NT2/D1 (cell line): Measurements from ENCODE around the gene RNF114.

Experiments used
- SUZ12 ChIP-seq: IDR thresholded peaks from 2 replicates; pipeline ENCODE4 v1.6.1; 2011; ENCODE audit not compliant: insufficient read length, insufficient read depth; ENCODE audit errors: extremely low read depth
- YY1 ChIP-seq: IDR thresholded peaks from 2 replicates; pipeline ENCODE4 v1.6.1; 2011; ENCODE audit not compliant: insufficient read length, insufficient read depth
- ZNF274 ChIP-seq: IDR thresholded peaks from 2 replicates; pipeline ENCODE4 v1.6.1; 2011; ENCODE audit warnings: mild to moderate bottlenecking, low read depth, low read length

DNA sequence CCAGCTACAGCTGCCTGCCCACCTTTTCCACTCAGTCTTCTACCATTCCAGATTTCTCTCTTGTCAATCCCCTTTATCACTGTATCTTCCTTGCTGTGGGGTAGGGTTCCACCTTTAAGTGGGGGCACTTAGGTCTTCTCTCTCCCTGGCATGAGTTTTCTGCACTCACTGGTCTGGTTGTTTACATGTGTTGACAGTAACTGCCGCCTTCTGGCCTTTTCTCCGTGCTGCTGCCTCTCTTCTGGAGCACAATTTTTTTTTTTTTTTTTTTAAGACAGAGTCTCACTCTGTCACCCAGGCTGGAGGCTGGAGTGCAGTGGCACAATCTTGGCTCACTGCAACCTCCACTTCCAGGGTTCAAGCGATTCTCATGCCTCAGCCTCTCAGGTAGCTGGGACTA, 12.0 kb downstream of the RNF114 start:
- no peak for TF ChIP-seq SUZ12
- no peak for TF ChIP-seq ZNF274
- TF ChIP-seq YY1, result no peak
